HepG2 (cell line): ENCODE results near the gene JMJD6.

Source experiments
- EP300 ChIP-seq, 3 experiments: sonication (generic) in 1 of 3; formaldehyde crosslinking in 1 of 3; IDR thresholded peaks; 2 replicates each; pipeline versions ENCODE4 v1.5.1 to v1.6.1; 2011 to 2020; ENCODE audit warnings: low read depth in 2 of 3, low read length in 2 of 3, borderline replicate concordance in 1 of 3, improper control_type of control experiment in 1 of 3, mild to moderate bottlenecking in 1 of 3, missing genetic modification reagents in 1 of 3, moderate library complexity in 1 of 3
- IKZF4 ChIP-seq: sonication (generic); formaldehyde crosslinking; IDR thresholded peaks from 2 replicates; pipeline ENCODE4 v1.5.1; 2020; ENCODE audit warnings: borderline replicate concordance, mild to moderate bottlenecking, low read depth, missing genetic modification reagents; ENCODE audit errors: not compliant biosample characterization
- POLR2A ChIP-seq, 2 experiments: IDR thresholded peaks; 2 replicates each; pipeline ENCODE4 v1.6.1; 2011; ENCODE audit warnings: low read depth in 2 of 2, low read length in 2 of 2, mild to moderate bottlenecking in 1 of 2, moderate library complexity in 1 of 2; ENCODE audit not compliant: insufficient read depth in 1 of 2
- RXRA ChIP-seq: sonication (generic); formaldehyde crosslinking; IDR thresholded peaks from 2 replicates; pipeline ENCODE4 v1.5.1; 2020; ENCODE audit warnings: missing genetic modification reagents
- SMARCC2 ChIP-seq: fragments of 450-650 bp; IDR thresholded peaks from 2 replicates; pipeline ENCODE4 v1.6.1; 2017; ENCODE audit warnings: antibody characterized with exemption, mild to moderate bottlenecking
- XRCC5 ChIP-seq: fragments of 200-400 bp; formaldehyde crosslinking; optimal IDR thresholded peaks from 2 replicates; pipeline ENCODE3; 2017; ENCODE audit warnings: mild to moderate bottlenecking, low read length
- TF ChIP-seq, protein P1 (sequence below): sonication (generic); formaldehyde crosslinking; IDR thresholded peaks from 2 replicates; pipeline ENCODE4 v1.5.0; 2020; ENCODE audit warnings: missing genetic modification reagents
- TF ChIP-seq, protein P2 (sequence below): sonication (generic); formaldehyde crosslinking; IDR thresholded peaks from 2 replicates; pipeline ENCODE4 v1.4.0; 2020; ENCODE audit warnings: mild to moderate bottlenecking, low read depth, missing genetic modification reagents

- TF ChIP-seq, protein P1, sequence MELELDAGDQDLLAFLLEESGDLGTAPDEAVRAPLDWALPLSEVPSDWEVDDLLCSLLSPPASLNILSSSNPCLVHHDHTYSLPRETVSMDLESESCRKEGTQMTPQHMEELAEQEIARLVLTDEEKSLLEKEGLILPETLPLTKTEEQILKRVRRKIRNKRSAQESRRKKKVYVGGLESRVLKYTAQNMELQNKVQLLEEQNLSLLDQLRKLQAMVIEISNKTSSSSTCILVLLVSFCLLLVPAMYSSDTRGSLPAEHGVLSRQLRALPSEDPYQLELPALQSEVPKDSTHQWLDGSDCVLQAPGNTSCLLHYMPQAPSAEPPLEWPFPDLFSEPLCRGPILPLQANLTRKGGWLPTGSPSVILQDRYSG (CRISPR knock-in tag) = no peak
- TF ChIP-seq POLR2A (IDR thresholded peaks at IDR 0.05; ENCODE audit: insufficient read depth in 1 of 2, low read depth in 2 of 2, low read length in 2 of 2) (no peak), SMARCC2 (no peak), EP300 (IDR thresholded peaks at IDR 0.05; ENCODE audit: low read depth in 2 of 2, low read length in 2 of 2) (no peak), EP300 (CRISPR knock-in tag; IDR thresholded peaks at IDR 0.05; ENCODE audit: borderline replicate concordance) (no peak), RXRA (CRISPR knock-in tag) (no peak), IKZF4 (CRISPR knock-in tag) (no peak), XRCC5 (no peak)
- TF ChIP-seq, protein P2, sequence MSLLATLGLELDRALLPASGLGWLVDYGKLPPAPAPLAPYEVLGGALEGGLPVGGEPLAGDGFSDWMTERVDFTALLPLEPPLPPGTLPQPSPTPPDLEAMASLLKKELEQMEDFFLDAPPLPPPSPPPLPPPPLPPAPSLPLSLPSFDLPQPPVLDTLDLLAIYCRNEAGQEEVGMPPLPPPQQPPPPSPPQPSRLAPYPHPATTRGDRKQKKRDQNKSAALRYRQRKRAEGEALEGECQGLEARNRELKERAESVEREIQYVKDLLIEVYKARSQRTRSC (CRISPR knock-in tag) = no peak
These were observed 51.8 kb downstream of the JMJD6 start for GRCh38 chr17:76674600-76674999.
